ENCODE results near the gene SLC26A8. TPM values are rescaled to one million over a fixed set of nuclear protein-coding genes. Genes with fewer than 3 reads are reported as not detected.
"Not testable (repeated sequence)": the region's sequence is repeated elsewhere in the genome, so short reads cannot be mapped to it uniquely, and the experiment has no call there.

SLC26A8 gene
- total RNA-seq, 1 donor from 2014 or later, result not detected

GRCh38 chr6:35935469-35935868 lies 89.0 kb downstream of the SLC26A8 start:
- DNase-seq (ENCODE audit: low read depth) (no peak), FAIRE-seq (no peak)
- Histone ChIP-seq H3K27me3 (ENCODE audit: control insufficient read depth, insufficient read depth, low read length) (no peaks in the 10 kb centered on the region), H3K36me3 (ENCODE audit: control insufficient read depth, insufficient read depth, low read length) (no peaks in the 10 kb centered on the region), H3K4me3 (ENCODE audit: low read depth, low read length) (no peak overlapping the region)
- TF ChIP-seq CTCF (IDR thresholded peaks at IDR 0.05; ENCODE audit: insufficient read depth, low read length, severe bottlenecking), result no peak

DNA sequence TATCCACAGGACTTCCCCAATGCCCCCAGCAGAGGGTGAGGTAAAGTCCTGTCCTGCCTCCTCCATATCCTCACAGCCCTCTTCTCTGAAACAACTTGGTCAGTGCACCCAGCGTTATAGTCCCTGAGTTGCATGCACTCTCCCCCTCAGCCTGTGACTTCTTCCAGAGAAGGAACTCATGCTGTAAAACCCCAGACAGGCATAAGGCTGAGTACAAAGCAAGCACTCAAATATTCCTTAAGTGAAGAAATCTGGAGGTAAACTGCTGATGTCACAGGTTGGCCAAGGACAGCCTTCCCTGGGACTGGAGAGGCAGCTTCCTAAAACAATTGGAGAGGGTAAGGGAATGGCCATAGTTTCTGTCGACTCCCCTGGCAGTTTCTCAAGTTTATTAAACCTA lies 90.6 kb downstream of the SLC26A8 start:
- no peak for TF ChIP-seq CTCF (IDR thresholded peaks at IDR 0.05; ENCODE audit: insufficient read depth, low read length, severe bottlenecking)
- no peaks in the 10 kb centered on the region for H3K36me3 ChIP-seq (ENCODE audit: control insufficient read depth, insufficient read depth, low read length)
- no peak overlapping the region for H3K4me3 ChIP-seq (ENCODE audit: low read depth, low read length)
- H3K27me3 ChIP-seq (ENCODE audit: control insufficient read depth, insufficient read depth, low read length), result no peaks in the 10 kb centered on the region
- no peak for DNase-seq (ENCODE audit: low read depth)
- no peak for FAIRE-seq

- H3K27me3 ChIP-seq (ENCODE audit: control insufficient read depth, insufficient read depth, low read length); H3K36me3 ChIP-seq (ENCODE audit: control insufficient read depth, insufficient read depth, low read length); H3K4me3 ChIP-seq (ENCODE audit: low read depth, low read length); FAIRE-seq; DNase-seq (ENCODE audit: low read depth): not testable (repeated sequence)
Observed at GRCh38 chr6:35931873-35932272, 92.6 kb downstream of the SLC26A8 start.

DNA sequence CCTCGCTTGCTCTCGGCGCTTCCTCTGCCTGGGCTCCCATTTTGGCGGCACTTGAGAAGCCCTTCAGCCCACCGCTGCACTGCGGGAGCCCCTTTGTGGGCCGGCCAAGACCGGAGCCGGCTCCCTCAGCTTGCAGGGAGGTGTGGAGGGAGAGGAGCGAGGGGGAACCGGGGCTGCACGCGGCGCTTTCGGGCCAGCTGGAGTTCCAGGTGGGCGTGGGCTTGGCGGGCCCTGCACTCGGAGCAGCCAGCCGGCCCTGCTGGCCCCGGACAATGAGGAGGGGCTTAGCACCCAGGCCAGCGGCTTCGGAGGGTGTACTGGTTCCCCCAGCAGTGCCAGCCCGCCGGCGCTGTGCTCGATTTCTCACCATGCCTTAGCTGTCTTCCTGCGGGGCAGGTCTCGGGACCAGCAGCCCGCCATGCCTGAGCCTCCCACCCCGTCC lies 93.3 kb downstream of the SLC26A8 start:
- no peaks in the 10 kb centered on the region for H3K27me3 ChIP-seq (ENCODE audit: control insufficient read depth, insufficient read depth, low read length)
- no peak for TF ChIP-seq CTCF (IDR thresholded peaks at IDR 0.05; ENCODE audit: insufficient read depth, low read length, severe bottlenecking)
- no peak for DNase-seq (ENCODE audit: low read depth)
- no peak for FAIRE-seq
- no peaks in the 10 kb centered on the region for H3K36me3 ChIP-seq (ENCODE audit: control insufficient read depth, insufficient read depth, low read length)
- H3K4me3 ChIP-seq (ENCODE audit: low read depth, low read length), result no peak overlapping the region

DNA sequence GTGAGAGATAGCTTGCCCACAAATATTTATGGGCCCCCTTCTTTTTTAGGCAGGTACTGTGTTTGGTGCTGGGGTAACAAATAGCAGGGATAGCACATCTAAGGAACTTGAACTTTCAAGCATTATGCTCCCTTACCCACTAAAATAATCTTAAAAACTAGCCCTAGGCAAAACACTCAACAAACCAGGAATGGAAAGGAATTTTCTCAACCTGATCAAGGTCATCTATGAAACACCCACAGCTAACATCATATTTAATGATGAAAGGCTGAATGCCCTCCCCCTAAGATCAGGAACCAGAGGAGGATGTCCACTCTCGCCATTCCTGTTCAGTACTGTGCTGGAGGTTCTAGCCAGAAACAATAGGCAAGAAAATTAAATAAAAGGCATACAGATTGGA lies 94.8 kb downstream of the SLC26A8 start:
- no peaks in the 10 kb centered on the region for H3K36me3 ChIP-seq (ENCODE audit: control insufficient read depth, insufficient read depth, low read length)
- H3K27me3 ChIP-seq (ENCODE audit: control insufficient read depth, insufficient read depth, low read length), result no peaks in the 10 kb centered on the region
- DNase-seq (ENCODE audit: low read depth) (no peak), FAIRE-seq (no peak)
- TF ChIP-seq CTCF (IDR thresholded peaks at IDR 0.05; ENCODE audit: insufficient read depth, low read length, severe bottlenecking), result no peak
- H3K4me3 ChIP-seq (ENCODE audit: low read depth, low read length), result no peak overlapping the region

DNA sequence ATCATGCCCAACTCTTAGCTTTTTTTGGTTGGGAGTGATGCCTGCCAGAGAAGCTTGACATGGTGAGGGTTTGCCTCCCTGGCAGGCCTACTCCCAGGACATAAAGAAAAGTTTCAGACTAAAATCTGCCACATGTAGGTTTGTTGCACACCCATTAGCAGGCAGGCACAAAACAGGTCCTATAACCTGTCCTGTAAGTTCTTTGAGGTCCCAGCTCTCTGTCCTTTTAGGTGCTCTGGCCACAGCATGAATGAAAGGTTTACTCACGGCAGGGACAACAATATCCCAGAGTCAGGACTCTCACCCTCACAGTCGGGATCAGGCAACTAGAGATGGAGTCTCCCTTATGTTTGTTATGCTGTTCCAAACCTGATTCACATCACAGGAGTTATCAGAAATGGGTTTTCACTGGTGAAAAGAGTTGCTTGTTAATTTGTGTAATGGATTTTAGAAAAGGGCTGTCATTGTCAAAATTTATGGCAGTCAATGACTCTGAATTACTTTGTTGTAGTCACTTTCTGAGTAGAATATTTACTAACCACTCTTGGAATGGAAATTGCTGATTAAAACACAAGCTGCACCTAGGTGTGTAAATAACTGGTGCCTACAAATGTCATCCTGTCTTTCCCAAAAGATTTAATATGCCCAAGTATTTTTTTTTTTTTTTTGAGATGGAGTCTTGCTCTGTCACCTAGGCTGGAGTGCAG lies 97.8 kb downstream of the SLC26A8 start:
- Histone ChIP-seq H3K36me3 (ENCODE audit: control insufficient read depth, insufficient read depth, low read length) (no peaks in the 10 kb centered on the region), H3K4me3 (ENCODE audit: low read depth, low read length) (no peak overlapping the region), H3K27me3 (ENCODE audit: control insufficient read depth, insufficient read depth, low read length) (no peaks in the 10 kb centered on the region)
- FAIRE-seq, result peak; percentile 28
- DNase-seq (ENCODE audit: low read depth), result no peak
- TF ChIP-seq CTCF (IDR thresholded peaks at IDR 0.05; ENCODE audit: insufficient read depth, low read length, severe bottlenecking), result no peak
